ENCODE results near the gene CARMIL3. TPM values are rescaled to one million over a fixed set of nuclear protein-coding genes. Genes with fewer than 3 reads are reported as not detected.

The CARMIL3 gene
- total RNA-seq, 1 donor from 2014 or later, result 0.11 TPM

- no peak for TF ChIP-seq CTCF (IDR thresholded peaks at IDR 0.05; ENCODE audit: borderline replicate concordance)
- Histone ChIP-seq H3K9me3 (replicated peaks) (no peaks in the 10 kb centered on the region), H3K27ac (replicated peaks) (no peak overlapping the region), H3K36me3 (no peaks in the 10 kb centered on the region), H3K4me1 (peaks cover 10% of the 10 kb centered on the region), H3K4me3 (no peak overlapping the region), H3K27me3 (ENCODE audit: low read depth) (no peaks in the 10 kb centered on the region)
- intact Hi-C loops (cut with micrococcal nuclease), result loop anchor here (5.0 kb wide), 1 partner anchor 44 kb away; no protein-coding TSS in a partner anchor
- DNase-seq, result no peak
These were observed 55.0 kb downstream of the CARMIL3 start for GRCh38 chr14:24106672-24107271.

GRCh38 chr14:24108336-24108874 is 56.6 kb downstream of the CARMIL3 start:
- Histone ChIP-seq H3K9me3 (replicated peaks) (no peaks in the 10 kb centered on the region), H3K4me3 (no peak overlapping the region), H3K27ac (replicated peaks) (peak overlapping the region; percentile 37), H3K4me1 (peaks cover 13% of the 10 kb centered on the region), H3K27me3 (ENCODE audit: low read depth) (no peaks in the 10 kb centered on the region), H3K36me3 (no peaks in the 10 kb centered on the region)
- intact Hi-C loops (cut with micrococcal nuclease), result loop anchor here (5.0 kb wide), 1 partner anchor 46 kb away; no protein-coding TSS in a partner anchor
- TF ChIP-seq CTCF (IDR thresholded peaks at IDR 0.05; ENCODE audit: borderline replicate concordance), result no peak
- no peak for DNase-seq

GRCh38 chr14:24110060-24110459 is 58.3 kb downstream of the CARMIL3 start:
- TF ChIP-seq CTCF (IDR thresholded peaks at IDR 0.05; ENCODE audit: borderline replicate concordance), result no peak
- DNase-seq, result no peak
- Histone ChIP-seq H3K27me3 (ENCODE audit: low read depth) (no peaks in the 10 kb centered on the region), H3K9me3 (replicated peaks) (no peaks in the 10 kb centered on the region), H3K4me3 (no peak overlapping the region), H3K4me1 (peaks cover 21% of the 10 kb centered on the region), H3K27ac (replicated peaks) (no peak overlapping the region), H3K36me3 (no peaks in the 10 kb centered on the region)
- intact Hi-C loops (cut with micrococcal nuclease), result no loop called here

GRCh38 chr14:24110523-24110922 is 58.7 kb downstream of the CARMIL3 start:
- Histone ChIP-seq H3K9me3 (replicated peaks) (no peaks in the 10 kb centered on the region), H3K4me3 (no peak overlapping the region), H3K36me3 (no peaks in the 10 kb centered on the region), H3K27ac (replicated peaks) (no peak overlapping the region), H3K4me1 (peaks cover 25% of the 10 kb centered on the region), H3K27me3 (ENCODE audit: low read depth) (no peaks in the 10 kb centered on the region)
- intact Hi-C loops (cut with micrococcal nuclease), result no loop called here
- no peak for DNase-seq
- TF ChIP-seq CTCF (IDR thresholded peaks at IDR 0.05; ENCODE audit: borderline replicate concordance), result no peak

- Histone ChIP-seq H3K36me3 (peaks cover 23% of the 10 kb centered on the region), H3K4me3 (peak overlapping the region; percentile 76), H3K27ac (replicated peaks) (peak overlapping the region; percentile 98), H3K4me1 (peaks cover 44% of the 10 kb centered on the region), H3K9me3 (replicated peaks) (no peaks in the 10 kb centered on the region), H3K27me3 (ENCODE audit: low read depth) (no peaks in the 10 kb centered on the region)
- intact Hi-C loops (cut with micrococcal nuclease), result no loop called here
- no peak for DNase-seq
- TF ChIP-seq CTCF (IDR thresholded peaks at IDR 0.05; ENCODE audit: borderline replicate concordance), result no peak
These were observed 61.6 kb downstream of the CARMIL3 start for GRCh38 chr14:24113379-24113800.

All from left ventricle myocardium inferior (tissue), 1 donor.